AG04449 (cell line): ENCODE results near the gene TAF4B.

Source experiments
- CTCF ChIA-PET: fragments of 350-600 bp; formaldehyde crosslinking; extraction: SDS; loops from one replicate; lab custom pipeline; 2021; ENCODE audit warnings: antibody characterized with exemption; lab: Yijun Ruan, JAX
- POLR2A ChIA-PET: fragments of 400-600, 350-600 bp; formaldehyde crosslinking; extraction: SDS; loops from one replicate; lab custom pipeline; 2020; ENCODE audit warnings: antibody characterized with exemption, inconsistent platforms; lab: Yijun Ruan, JAX
- DNase-seq: peaks from one replicate; pipeline ENCODE4 v3.0.0-alpha.2; 2010; ENCODE audit warnings: low read depth, low spot score
- H3K4me3 ChIP-seq: 2 replicates; pipeline ENCODE4 v1.5.1; 2011; ENCODE audit warnings: low read depth, mild to moderate bottlenecking, control low read depth, low read length
- CTCF ChIP-seq: IDR thresholded peaks from one replicate; pipeline ENCODE4 v1.5.1; 2011; ENCODE audit warnings: mild to moderate bottlenecking, moderate library complexity, low read length, control low read depth, inconsistent platforms; ENCODE audit not compliant: insufficient read depth; ENCODE audit errors: missing control alignments

TAF4B gene

GRCh38 chr18:26304511-26304910 lies 78.3 kb downstream of the TAF4B start:
- ChIA-PET POLR2A (no interaction called here), CTCF (no interaction called here)
- H3K4me3 ChIP-seq: no peak overlapping the region
- TF ChIP-seq CTCF: no peak
- DNase-seq: no peak

GRCh38 chr18:26307161-26307773 lies 81.0 kb downstream of the TAF4B start:
- peak; percentile 71 for TF ChIP-seq CTCF
- ChIA-PET CTCF (interaction anchor here (0.7 to 3.3 kb wide), 16 partner anchors 9 to 698 kb away, joined by 3 to 12 read pairs (median 4); no protein-coding TSS in a partner anchor), POLR2A (no interaction called here)
- no peak overlapping the region for H3K4me3 ChIP-seq
- DNase-seq: no peak

GRCh38 chr18:26309281-26309680 lies 83.0 kb downstream of the TAF4B start:
- no peak for TF ChIP-seq CTCF
- no peak overlapping the region for H3K4me3 ChIP-seq
- POLR2A ChIA-PET: no interaction called here
- no peak for DNase-seq
- CTCF ChIA-PET: interaction anchor here (0.7 to 3.3 kb wide), 7 partner anchors 12 to 348 kb away, joined by 3 to 12 read pairs (median 4); no protein-coding TSS in a partner anchor

GRCh38 chr18:26312199-26312598 lies 86.0 kb downstream of the TAF4B start:
- no peak overlapping the region for H3K4me3 ChIP-seq
- no peak for DNase-seq
- POLR2A ChIA-PET: no interaction called here
- TF ChIP-seq CTCF: no peak
- CTCF ChIA-PET: no interaction called here

- no peak overlapping the region for H3K4me3 ChIP-seq
- POLR2A ChIA-PET: no interaction called here
- DNase-seq: no peak
- CTCF ChIA-PET: interaction anchor here (1.5 kb wide), 1 partner anchor 11 kb away, joined by 4 read pairs; no protein-coding TSS in a partner anchor
- no peak for TF ChIP-seq CTCF
Observed at GRCh38 chr18:26317398-26317797, 91.2 kb downstream of the TAF4B start.

- ChIA-PET POLR2A (no interaction called here), CTCF (interaction anchor here (0.9 to 3.9 kb wide), 2 partner anchors 12 to 63 kb away, joined by 3 to 12 read pairs; no protein-coding TSS in a partner anchor)
- no peak for DNase-seq
- TF ChIP-seq CTCF: no peak
- no peak overlapping the region for H3K4me3 ChIP-seq
Observed at GRCh38 chr18:26320686-26321085, 94.4 kb downstream of the TAF4B start.
